ENCODE results near the gene HMGXB4. TPM values are rescaled to one million over a fixed set of nuclear protein-coding genes. Genes with fewer than 3 reads are reported as not detected.
A peak's percentile ranks its signal among the peaks of the same experiment; 100 is the strongest.
"Not testable (repeated sequence)": the region's sequence is repeated elsewhere in the genome, so short reads cannot be mapped to it uniquely, and the experiment has no call there.

Gene HMGXB4, protein sequence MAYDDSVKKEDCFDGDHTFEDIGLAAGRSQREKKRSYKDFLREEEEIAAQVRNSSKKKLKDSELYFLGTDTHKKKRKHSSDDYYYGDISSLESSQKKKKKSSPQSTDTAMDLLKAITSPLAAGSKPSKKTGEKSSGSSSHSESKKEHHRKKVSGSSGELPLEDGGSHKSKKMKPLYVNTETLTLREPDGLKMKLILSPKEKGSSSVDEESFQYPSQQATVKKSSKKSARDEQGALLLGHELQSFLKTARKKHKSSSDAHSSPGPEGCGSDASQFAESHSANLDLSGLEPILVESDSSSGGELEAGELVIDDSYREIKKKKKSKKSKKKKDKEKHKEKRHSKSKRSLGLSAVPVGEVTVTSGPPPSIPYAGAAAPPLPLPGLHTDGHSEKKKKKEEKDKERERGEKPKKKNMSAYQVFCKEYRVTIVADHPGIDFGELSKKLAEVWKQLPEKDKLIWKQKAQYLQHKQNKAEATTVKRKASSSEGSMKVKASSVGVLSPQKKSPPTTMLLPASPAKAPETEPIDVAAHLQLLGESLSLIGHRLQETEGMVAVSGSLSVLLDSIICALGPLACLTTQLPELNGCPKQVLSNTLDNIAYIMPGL
- 39.2 TPM for polyA plus RNA-seq (ENCODE audit: insufficient read length)
- long read RNA-seq, donor 1, transcript HMGXB4-203 (4 exons, 1,257 nt), result major isoform, 6 of 23 reads
- long read RNA-seq, donor 1, partial matches to known transcripts, result 13 of 23 reads
- long read RNA-seq, donor 1, other reads (novel, unspliced or antisense), result 0 of 23 reads
- long read RNA-seq, donor 2, transcript HMGXB4-203 (4 exons, 1,257 nt), result major isoform, 6 of 12 reads
- long read RNA-seq, donor 2, partial matches to known transcripts, result 5 of 12 reads
- long read RNA-seq, donor 2, other reads (novel, unspliced or antisense), result 0 of 12 reads
- long read RNA-seq, donor 3, full-length matches to known transcripts, result 7 of 19 reads
- long read RNA-seq, donor 3, partial matches to known transcripts, result 12 of 19 reads
- long read RNA-seq, donor 3, other reads (novel, unspliced or antisense), result 0 of 19 reads
- long read RNA-seq, donor 4, result 0 reads
- long read RNA-seq, donor 5, full-length matches to known transcripts, result 9 of 53 reads
- long read RNA-seq, donor 5, partial matches to known transcripts, result 44 of 53 reads
- long read RNA-seq, donor 5, other reads (novel, unspliced or antisense), result 0 of 53 reads
- long read RNA-seq, donor 6, partial matches to known transcripts, result 8 of 16 reads
- long read RNA-seq, donor 6, other reads (novel, unspliced or antisense), result 0 of 16 reads
- long read RNA-seq, donor 7, transcript HMGXB4-203 (4 exons, 1,257 nt), result major isoform, 10 of 41 reads
- long read RNA-seq, donor 7, partial matches to known transcripts, result 28 of 41 reads
- long read RNA-seq, donor 7, other reads (novel, unspliced or antisense), result 0 of 41 reads
- long read RNA-seq, donor 8, partial matches to known transcripts, result 0 of 4 reads
- long read RNA-seq, donor 8, other reads (novel, unspliced or antisense), result 0 of 4 reads

DNA sequence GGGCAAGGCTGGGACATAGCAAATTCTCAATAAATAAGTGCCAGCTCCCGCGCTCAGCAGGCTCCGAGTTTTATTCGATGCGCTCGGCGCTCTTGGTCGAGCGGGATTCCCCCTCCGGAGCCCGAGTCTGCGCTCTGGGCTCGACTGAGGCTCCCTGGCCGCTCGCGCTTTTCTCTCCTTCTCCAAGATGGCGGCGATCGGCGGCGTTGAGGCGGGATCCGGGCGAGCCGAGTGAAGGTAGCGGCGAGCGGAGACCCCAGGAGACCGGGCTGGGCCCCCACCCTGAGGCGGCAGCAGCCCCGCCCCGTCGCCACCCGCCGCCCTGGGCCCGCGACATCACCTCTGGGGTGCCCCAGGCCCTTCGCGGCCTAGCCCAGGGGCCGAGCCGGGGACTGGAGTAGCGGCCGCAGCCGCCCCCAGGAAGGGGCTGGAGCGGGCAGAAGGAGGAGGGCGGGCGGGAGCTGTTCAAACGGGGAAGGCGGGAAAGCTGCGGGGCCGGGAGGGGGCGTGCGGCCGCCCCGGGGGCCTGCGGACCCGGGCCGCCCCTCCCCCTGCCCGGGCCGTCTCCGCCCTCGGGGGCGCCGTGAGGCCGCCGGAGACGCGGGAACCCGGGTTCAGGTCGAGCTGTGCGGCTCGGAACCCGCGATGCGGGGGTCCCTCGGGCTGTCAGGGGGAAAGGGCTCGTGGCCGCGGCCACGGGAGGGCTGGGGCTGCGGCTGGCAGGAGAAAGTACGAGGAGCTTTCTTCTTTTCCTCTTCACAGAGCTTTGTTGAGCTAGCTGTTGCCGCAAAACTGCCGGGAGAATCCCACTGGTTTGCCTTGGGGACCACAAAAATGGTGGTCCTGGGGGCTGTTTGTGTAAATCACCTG lies at the start of gene HMGXB4:
HMGXB4 (plus strand) TSS at position 173 of the 870 bp plus-strand sequence. CDS start 4,898 bp downstream, outside the sequence.
- peak; percentile 90 for DNase-seq

GRCh38 chr22:35208003-35208402 lies 49.3 kb upstream of the HMGXB4 start:
- DNase-seq, result no peak

DNA sequence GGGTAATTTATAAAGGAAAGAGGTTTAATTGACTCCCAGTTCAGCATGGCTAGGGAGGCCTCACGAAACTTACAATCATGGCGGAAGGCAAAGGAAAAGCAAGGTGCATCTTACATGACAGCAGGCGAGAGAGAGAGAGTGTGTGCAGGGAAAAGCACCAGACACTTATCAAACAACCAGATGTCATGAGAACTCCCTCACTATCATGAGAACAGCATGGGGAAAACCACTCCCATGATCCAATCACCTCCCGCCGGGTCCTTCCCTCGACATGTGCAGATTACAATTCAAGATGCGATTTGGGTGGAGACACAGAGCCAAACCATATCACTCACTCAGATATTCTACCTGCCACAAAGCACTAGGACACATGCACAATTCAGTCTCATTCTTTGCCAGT lies 48.1 kb upstream of the HMGXB4 start:
- DNase-seq, result no peak

GRCh38 chr22:35212009-35212408 lies 45.3 kb upstream of the HMGXB4 start:
- no peak for DNase-seq

DNA sequence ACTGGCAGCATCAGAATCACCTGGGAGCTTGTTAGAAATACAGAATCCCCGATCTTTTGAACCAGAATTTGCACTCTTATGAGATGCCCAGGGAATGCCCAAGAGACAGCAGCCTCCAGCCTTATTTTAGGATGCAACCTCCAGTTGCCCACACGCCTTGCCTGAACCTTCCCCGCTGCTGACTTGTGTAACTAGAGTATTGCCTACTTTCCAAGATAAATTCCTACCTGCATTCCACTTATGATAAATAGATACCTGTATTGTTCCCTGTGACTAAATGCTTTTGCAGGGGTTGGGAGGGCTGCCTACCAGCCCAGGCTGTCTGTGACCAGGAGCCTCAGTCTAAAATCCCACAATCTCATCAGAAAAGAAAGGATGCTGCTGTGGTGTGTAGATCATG lies 44.3 kb upstream of the HMGXB4 start:
- no peak for DNase-seq

DNA sequence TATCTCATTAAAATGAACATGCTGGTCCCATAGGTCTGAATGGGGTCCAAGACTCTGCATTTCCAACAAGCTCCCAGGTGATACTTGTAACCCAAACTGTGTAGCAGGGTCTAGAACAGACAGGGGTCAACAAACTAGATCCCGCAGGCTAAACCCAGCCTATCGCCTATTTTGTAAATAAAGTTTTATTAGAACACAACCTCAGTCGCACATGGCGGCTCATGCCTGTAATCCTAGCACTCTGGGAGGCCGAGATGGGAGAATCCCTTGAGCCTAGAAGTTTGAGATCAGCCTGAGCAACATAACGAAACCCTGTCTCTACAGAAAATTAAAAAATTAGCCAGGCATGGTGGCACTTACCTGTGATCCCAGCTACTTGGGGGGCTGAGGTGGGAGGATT lies 42.3 kb upstream of the HMGXB4 start:
- DNase-seq, result no peak

DNA sequence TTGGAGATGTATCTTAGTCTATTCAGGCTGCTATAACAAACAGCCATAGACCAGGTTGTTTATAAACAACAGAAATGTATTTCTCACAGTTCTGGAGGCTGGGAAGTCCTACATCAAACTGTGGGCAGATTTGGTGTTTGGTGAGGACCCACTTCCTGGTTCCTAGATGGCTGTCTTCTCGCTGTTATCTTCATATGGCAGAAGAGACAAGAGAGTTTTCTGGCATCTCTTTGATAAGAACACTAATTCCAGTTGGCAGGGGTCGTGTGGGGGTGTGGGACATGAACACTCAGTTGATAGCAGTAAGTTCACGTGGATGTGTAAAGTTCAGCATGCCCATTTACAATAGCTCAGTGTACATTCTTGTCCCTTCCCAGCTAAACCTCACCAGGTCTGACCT lies 41.3 kb upstream of the HMGXB4 start:
- no peak for DNase-seq

GRCh38 chr22:35217527-35217926 lies 39.8 kb upstream of the HMGXB4 start:
- no peak for DNase-seq

- DNase-seq, result no peak
These were observed 39.2 kb upstream of the HMGXB4 start for GRCh38 chr22:35218079-35218478.

GRCh38 chr22:35219012-35219411 lies 38.3 kb upstream of the HMGXB4 start:
- DNase-seq, result no peak

DNA sequence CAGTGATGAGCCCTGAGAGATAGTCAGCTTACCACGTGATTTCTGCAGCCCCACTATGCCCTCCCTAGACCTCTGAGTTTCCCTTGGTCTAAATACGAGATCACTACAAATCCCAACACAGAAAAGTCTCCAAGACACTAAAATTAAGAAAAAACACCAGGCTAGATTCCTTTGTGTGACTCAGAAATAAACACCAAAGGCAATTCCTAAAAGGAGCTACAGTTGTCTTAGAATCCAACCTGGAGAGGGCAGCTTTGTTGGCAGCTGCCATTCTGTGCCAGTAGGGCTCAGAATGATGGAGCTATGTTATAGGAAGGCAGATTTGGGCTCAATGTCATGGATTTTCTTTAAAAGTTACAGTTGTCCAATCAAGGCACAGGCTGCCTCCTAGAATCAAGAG lies 37.1 kb upstream of the HMGXB4 start:
- DNase-seq, result no peak

DNA sequence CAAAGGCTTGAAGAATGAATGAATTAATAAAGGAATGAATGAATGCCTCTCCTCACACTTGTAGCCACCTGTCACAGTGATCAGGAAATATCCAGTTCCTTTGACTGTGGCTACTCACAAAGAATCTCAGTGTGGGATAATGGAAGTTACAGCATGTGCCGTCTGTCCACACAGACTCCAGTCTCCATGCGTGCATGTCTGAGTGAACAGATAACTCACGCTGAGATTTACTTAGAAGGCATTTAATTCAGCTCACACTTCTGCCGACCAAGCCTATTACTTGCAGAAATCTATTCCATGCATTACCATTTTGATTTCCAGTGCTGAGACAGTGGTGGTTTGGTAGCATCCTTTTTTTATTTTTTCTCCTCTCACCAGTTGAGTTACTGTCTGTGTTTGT lies 32.3 kb upstream of the HMGXB4 start:
- DNase-seq, result no peak

DNA sequence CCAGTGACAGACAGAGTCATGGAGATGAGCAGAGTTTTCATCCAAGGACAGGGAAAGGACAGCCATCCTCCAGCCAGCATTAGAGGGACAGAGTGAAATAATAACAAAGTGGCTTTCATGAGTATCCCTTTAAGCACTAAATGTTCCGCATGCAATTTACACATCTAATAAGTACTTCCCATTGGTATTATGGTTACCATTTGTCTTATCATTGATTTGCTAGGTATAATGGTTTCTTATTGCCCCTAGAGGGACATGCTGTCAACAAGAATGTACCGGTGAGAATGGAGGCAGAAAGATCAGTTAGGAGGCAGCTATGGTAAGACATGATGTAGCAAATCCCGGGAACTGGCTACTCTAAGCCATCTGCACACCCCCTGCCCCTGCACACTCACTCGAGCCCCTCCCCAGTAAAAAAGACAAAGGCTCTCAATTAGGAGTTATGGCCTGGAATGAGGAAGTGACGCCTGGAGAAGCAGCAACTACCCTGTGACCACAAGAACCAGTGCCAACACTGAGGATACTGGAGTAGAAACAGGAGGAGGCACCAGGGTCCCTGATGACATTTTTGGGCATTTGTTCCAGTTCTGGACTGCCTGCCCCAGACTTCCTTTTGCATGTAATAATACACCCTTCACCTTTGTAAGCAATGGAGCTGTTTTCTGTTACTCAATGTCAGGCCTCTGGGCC lies 30.2 kb upstream of the HMGXB4 start:
- DNase-seq, result no peak

DNA sequence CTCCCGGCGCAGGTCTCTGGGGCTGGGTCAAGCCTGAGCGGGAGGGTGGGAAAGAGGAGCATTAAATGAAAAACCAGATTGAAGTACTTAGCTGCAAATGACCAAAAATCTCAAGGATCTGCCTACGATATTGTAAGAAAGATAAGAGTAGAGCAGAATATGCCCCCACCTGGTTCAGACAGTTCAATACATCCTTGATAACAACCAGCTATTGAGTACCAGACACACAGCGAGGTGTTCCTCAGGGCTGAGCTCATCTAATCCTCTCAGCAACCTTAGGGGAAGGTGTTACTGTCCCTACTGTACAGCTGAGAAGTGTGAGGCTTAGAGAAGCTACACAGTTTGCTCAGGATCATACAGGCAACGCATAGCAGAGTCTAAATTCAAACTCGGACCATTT lies 27.4 kb upstream of the HMGXB4 start:
- DNase-seq, result no peak

GRCh38 chr22:35230417-35230816 lies 26.9 kb upstream of the HMGXB4 start:
- DNase-seq, result no peak

- no peak for DNase-seq
These were observed 26.3 kb upstream of the HMGXB4 start for GRCh38 chr22:35230839-35231584.

- peak; percentile 74 for DNase-seq
These were observed 25.7 kb upstream of the HMGXB4 start for GRCh38 chr22:35231585-35232084.

GRCh38 chr22:35238749-35239148 lies 18.5 kb upstream of the HMGXB4 start:
- not testable (repeated sequence) for DNase-seq

- DNase-seq, result not testable (repeated sequence)
These were observed 12.8 kb upstream of the HMGXB4 start for GRCh38 chr22:35244507-35244906.
